ENCODE data around the gene CLCN7. TPM values are rescaled to one million over a fixed set of nuclear protein-coding genes. Genes with fewer than 3 reads are reported as not detected.

Gene CLCN7
- 277 and 308 TPM in 2 replicates for total RNA-seq (2014; rRNA removed; shearing (Covaris generic))
- polyA plus RNA-seq (2015; cell fraction: cytosol; rRNA removed) = 483 and 561 TPM in 2 replicates
- polyA plus RNA-seq (2015; cell fraction: nucleus; rRNA removed) = 1,289 and 1,392 TPM in 2 replicates

GRCh38 chr16:1474796-1475551 is at the start of gene CLCN7:
CLCN7 (minus strand) TSS chr16:1475028; CDS start chr16:1474974, 54 bp downstream.
- DNase-seq (ENCODE audit: low read depth, low spot score) = peak; percentile 68
- in situ Hi-C loops (cut with HindIII; ENCODE audit: low pct_unique_long_range_greater_than_20kb, low sequenced_read_pairs) = no loop called here

- in situ Hi-C loops (cut with HindIII; ENCODE audit: low pct_unique_long_range_greater_than_20kb, low sequenced_read_pairs) = no loop called here
Measured at GRCh38 chr16:1524366-1524765, 49.5 kb upstream of the CLCN7 start.

GRCh38 chr16:1523581-1524245 is 48.9 kb upstream of the CLCN7 start:
- in situ Hi-C loops (cut with HindIII; ENCODE audit: low pct_unique_long_range_greater_than_20kb, low sequenced_read_pairs) = no loop called here
- no peak for DNase-seq (ENCODE audit: low read depth, low spot score)

More at GRCh38 chr16:1524366-1524765, 49.5 kb upstream of the CLCN7 start:
- DNase-seq (ENCODE audit: low read depth, low spot score) = no peak

GRCh38 chr16:1520461-1520860 is 45.6 kb upstream of the CLCN7 start:
- DNase-seq (ENCODE audit: low read depth, low spot score) = no peak
- in situ Hi-C loops (cut with HindIII; ENCODE audit: low pct_unique_long_range_greater_than_20kb, low sequenced_read_pairs) = no loop called here

- in situ Hi-C loops (cut with HindIII; ENCODE audit: low pct_unique_long_range_greater_than_20kb, low sequenced_read_pairs) = no loop called here
Measured at GRCh38 chr16:1519831-1520230, 45.0 kb upstream of the CLCN7 start.

GRCh38 chr16:1518626-1519135 is 43.9 kb upstream of the CLCN7 start:
- in situ Hi-C loops (cut with HindIII; ENCODE audit: low pct_unique_long_range_greater_than_20kb, low sequenced_read_pairs) = no loop called here
- DNase-seq (ENCODE audit: low read depth, low spot score) = no peak

More at GRCh38 chr16:1519831-1520230, 45.0 kb upstream of the CLCN7 start:
- DNase-seq (ENCODE audit: low read depth, low spot score) = no peak

- DNase-seq (ENCODE audit: low read depth, low spot score) = no peak
- in situ Hi-C loops (cut with HindIII; ENCODE audit: low pct_unique_long_range_greater_than_20kb, low sequenced_read_pairs) = no loop called here
Measured at GRCh38 chr16:1514507-1514906, 39.7 kb upstream of the CLCN7 start.

- in situ Hi-C loops (cut with HindIII; ENCODE audit: low pct_unique_long_range_greater_than_20kb, low sequenced_read_pairs) = no loop called here
- no peak for DNase-seq (ENCODE audit: low read depth, low spot score)
Measured at GRCh38 chr16:1512774-1513173, 37.9 kb upstream of the CLCN7 start.

- in situ Hi-C loops (cut with HindIII; ENCODE audit: low pct_unique_long_range_greater_than_20kb, low sequenced_read_pairs) = no loop called here
- DNase-seq (ENCODE audit: low read depth, low spot score) = no peak
Measured at GRCh38 chr16:1511662-1512569, 37.1 kb upstream of the CLCN7 start.

GRCh38 chr16:1510941-1511351 is 36.1 kb upstream of the CLCN7 start:
- no peak for DNase-seq (ENCODE audit: low read depth, low spot score)
- in situ Hi-C loops (cut with HindIII; ENCODE audit: low pct_unique_long_range_greater_than_20kb, low sequenced_read_pairs) = no loop called here

- no peak for DNase-seq (ENCODE audit: low read depth, low spot score)
- in situ Hi-C loops (cut with HindIII; ENCODE audit: low pct_unique_long_range_greater_than_20kb, low sequenced_read_pairs) = no loop called here
Measured at GRCh38 chr16:1510272-1510671, 35.4 kb upstream of the CLCN7 start.

GRCh38 chr16:1509307-1510221 is 34.7 kb upstream of the CLCN7 start:
- DNase-seq (ENCODE audit: low read depth, low spot score) = no peak
- in situ Hi-C loops (cut with HindIII; ENCODE audit: low pct_unique_long_range_greater_than_20kb, low sequenced_read_pairs) = no loop called here

GRCh38 chr16:1508494-1509187 is 33.8 kb upstream of the CLCN7 start:
- in situ Hi-C loops (cut with HindIII; ENCODE audit: low pct_unique_long_range_greater_than_20kb, low sequenced_read_pairs) = no loop called here
- DNase-seq (ENCODE audit: low read depth, low spot score) = no peak

GRCh38 chr16:1506494-1507213 is 31.8 kb upstream of the CLCN7 start:
- no peak for DNase-seq (ENCODE audit: low read depth, low spot score)
- in situ Hi-C loops (cut with HindIII; ENCODE audit: low pct_unique_long_range_greater_than_20kb, low sequenced_read_pairs) = no loop called here

GRCh38 chr16:1505912-1506311 is 31.1 kb upstream of the CLCN7 start:
- in situ Hi-C loops (cut with HindIII; ENCODE audit: low pct_unique_long_range_greater_than_20kb, low sequenced_read_pairs) = no loop called here
- no peak for DNase-seq (ENCODE audit: low read depth, low spot score)
